ENCODE measurements around the gene R3HDM4. TPM values are rescaled to one million over a fixed set of nuclear protein-coding genes. Genes with fewer than 3 reads are reported as not detected.

The R3HDM4 gene
- total and polyA plus RNA-seq, 10 of the 15 experiments (the other 5 are each of a cell fraction or from before 2014, with no cell fraction given): 1.3 to 65.8 (median 27.7) TPM

GRCh38 chr19:919199-920050 lies 6.4 kb upstream of the R3HDM4 start (continued):
- TF ChIP-seq PRDM15 (CRISPR knock-in tag; IDR thresholded peaks at IDR 0.05): no peak
- TF ChIP-seq LARP7 (IDR thresholded peaks at IDR 0.05): peak; percentile 55; the same call in 1 of the 2 replicates

- SMC1A ChIA-PET (ENCODE audit: uncharacterized antibody, unreplicated experiment): interaction anchor here (1.1 kb wide), 1 partner anchor 11 kb away, joined by 4 read pairs; no protein-coding TSS in a partner anchor
- TF ChIP-seq BRCA1 (IDR thresholded peaks at IDR 0.05; ENCODE audit: low read depth, low read length) (no peak), ZNF24 (IDR thresholded peaks at IDR 0.05) (no peak), BHLHE40 (IDR thresholded peaks at IDR 0.05; ENCODE audit: borderline replicate concordance in 1 of 2, low read depth in 2 of 2, low read length in 1 of 2) (peak in 1 of 2 experiments; percentile 46; a peak in 2 of 4 replicates), NRF1 (conservative IDR thresholded peaks at IDR 0.05; ENCODE audit: low read depth, low read length) (no peak), IRF4 (IDR thresholded peaks at IDR 0.05; ENCODE audit: low read depth, low read length) (no peak), NR2F1 (conservative IDR thresholded peaks at IDR 0.05) (peak; percentile 43; the same call in 1 of the 2 replicates), JUNB (IDR thresholded peaks at IDR 0.05) (no peak), RUNX3 (IDR thresholded peaks at IDR 0.05; ENCODE audit: low read length) (no peak)
- Histone ChIP-seq H3K36me3 (ENCODE audit: control insufficient read depth in 2 of 2, insufficient read depth in 2 of 2, low read length in 1 of 2) (no peaks in the 10 kb centered on the region), H2AFZ (ENCODE audit: control insufficient read depth, low read depth, low read length) (no peak overlapping the region), H3K27ac (ENCODE audit: control insufficient read depth, insufficient read depth) (no peak overlapping the region), H4K20me1 (ENCODE audit: control insufficient read depth, insufficient read depth) (no peaks in the 10 kb centered on the region), H3K27me3 (replicated peaks in 1 of 2; ENCODE audit: control insufficient read depth in 2 of 2, insufficient read depth in 2 of 2, low read length in 1 of 2) (peaks cover 0 to 2% of the 10 kb centered on the region in 2 experiments; a peak in 1 of 4 replicates), H3K4me1 (ENCODE audit: control insufficient read depth, insufficient read depth, low read length) (peaks cover 28% of the 10 kb centered on the region), H3K4me3 (no peak overlapping the region), H3K9ac (ENCODE audit: control insufficient read depth, insufficient read depth, low read length) (no peak overlapping the region), H3K4me2 (ENCODE audit: control insufficient read depth, insufficient read depth) (0 out of 2 replicates have a peak overlapping the region, but pooled peaks have one; percentile 9), H3K9me3 (replicated peaks; ENCODE audit: control insufficient read depth, insufficient read depth, low read length) (no peaks in the 10 kb centered on the region), H3K79me2 (ENCODE audit: control insufficient read depth, insufficient read depth, low read length) (no peaks in the 10 kb centered on the region)
- POLR2A ChIA-PET: interaction anchor here (0.6 to 1.6 kb wide), 5 partner anchors 18 to 410 kb away, joined by 3 to 8 read pairs (median 6); no protein-coding TSS in a partner anchor
- RAD21 ChIA-PET (ENCODE audit: unreplicated experiment): interaction anchor here (0.6 to 3.6 kb wide), 7 partner anchors 10 to 92 kb away, joined by 3 to 46 read pairs (median 5); partner anchors contain the start of genes MED16, RNU6-9 and WDR18
- no peak for FAIRE-seq
- DNase-seq (ENCODE audit: low read depth, low spot score): no peak
- in situ Hi-C loops (cut with MboI): no loop called here
- no peak for ATAC-seq
- intact Hi-C loops (cut with micrococcal nuclease; ENCODE audit: unreplicated experiment): no loop called here
- no TSS peak for BruUV-seq (replicated peaks)
- WGBS (ENCODE audit: insufficient coverage, insufficient replicate concordance, low lambda C conversion rate, missing lambda C conversion rate): 2% methylated on average over 17 of the region's 58 CpGs
- CTCF ChIA-PET: interaction anchor here (0.9 to 4.6 kb wide), 3 partner anchors 25 to 145 kb away, joined by 3 to 50 read pairs (median 5); partner anchors contain the start of genes MED16 and RNU6-9
Observed at GRCh38 chr19:918481-919198, 5.6 kb upstream of the R3HDM4 start.

Measured in GM12878 (cell line).